ENCODE data around the gene ACKR2.
A peak's percentile ranks its signal among the peaks of the same experiment; 100 is the strongest.

Gene ACKR2

DNA sequence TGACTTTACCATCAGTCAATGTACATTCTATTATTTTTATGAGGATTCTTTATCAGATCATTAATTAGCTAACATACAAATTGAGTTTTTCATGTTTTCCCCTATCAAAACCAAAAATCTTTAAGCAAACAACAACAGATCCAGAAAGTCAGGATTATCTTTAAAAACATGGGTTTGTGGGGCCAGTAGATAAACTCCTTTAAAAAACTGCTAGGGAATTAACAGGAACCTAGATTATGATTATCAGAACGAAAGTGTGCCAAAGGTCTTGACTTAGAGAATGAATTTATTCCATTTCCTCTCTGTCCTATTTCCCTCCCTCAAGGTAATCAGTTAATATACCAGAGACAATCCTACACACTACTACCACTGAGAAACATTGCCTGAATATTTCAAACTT is 23.0 kb upstream of the ACKR2 start:
- no peak overlapping the region for H3K4me3 Mint-ChIP-seq
- no peaks in the 10 kb centered on the region for H3K27me3 Mint-ChIP-seq
- ATAC-seq (replicated peaks): no peak
- H3K4me1 Mint-ChIP-seq (ENCODE audit: low read depth in 2 of 2): peaks cover 4 to 12% of the 10 kb centered on the region in 2 donors
- no peaks in the 10 kb centered on the region for H3K9me3 Mint-ChIP-seq
- H3K27ac Mint-ChIP-seq: peak overlapping the region in 1 of 2 donors; percentile 75
- peaks cover 33% of the 10 kb centered on the region for H3K36me3 Mint-ChIP-seq (ENCODE audit: insufficient read depth)
- no peak for DNase-seq

DNA sequence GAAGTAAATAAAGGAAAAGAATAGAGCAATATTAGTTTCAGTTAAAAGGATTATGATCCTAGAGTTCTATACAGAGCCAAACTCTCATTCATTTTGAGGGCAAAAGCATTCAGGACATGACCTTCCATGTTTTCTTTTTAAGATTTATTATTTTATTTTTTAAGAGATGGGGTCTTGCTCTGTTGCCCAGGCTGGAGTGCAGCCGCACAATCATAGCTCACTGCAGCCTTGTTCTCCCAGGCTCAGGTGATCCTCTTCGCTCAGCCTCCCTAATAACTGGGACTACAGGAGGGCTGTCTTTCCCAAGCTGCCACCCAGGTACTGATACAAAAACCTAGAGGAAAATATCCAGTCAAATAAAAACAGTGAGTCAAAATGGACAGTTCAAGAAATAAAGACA is 22.6 kb upstream of the ACKR2 start:
- Mint-ChIP-seq H3K4me3 (no peak overlapping the region), H3K9me3 (no peaks in the 10 kb centered on the region), H3K27me3 (no peaks in the 10 kb centered on the region), H3K36me3 (ENCODE audit: insufficient read depth) (peaks cover 33% of the 10 kb centered on the region), H3K27ac (peak overlapping the region in 1 of 2 donors; percentile 75), H3K4me1 (ENCODE audit: low read depth in 2 of 2) (peaks cover 4 to 12% of the 10 kb centered on the region in 2 donors)
- ATAC-seq (replicated peaks): no peak
- no peak for DNase-seq

DNA sequence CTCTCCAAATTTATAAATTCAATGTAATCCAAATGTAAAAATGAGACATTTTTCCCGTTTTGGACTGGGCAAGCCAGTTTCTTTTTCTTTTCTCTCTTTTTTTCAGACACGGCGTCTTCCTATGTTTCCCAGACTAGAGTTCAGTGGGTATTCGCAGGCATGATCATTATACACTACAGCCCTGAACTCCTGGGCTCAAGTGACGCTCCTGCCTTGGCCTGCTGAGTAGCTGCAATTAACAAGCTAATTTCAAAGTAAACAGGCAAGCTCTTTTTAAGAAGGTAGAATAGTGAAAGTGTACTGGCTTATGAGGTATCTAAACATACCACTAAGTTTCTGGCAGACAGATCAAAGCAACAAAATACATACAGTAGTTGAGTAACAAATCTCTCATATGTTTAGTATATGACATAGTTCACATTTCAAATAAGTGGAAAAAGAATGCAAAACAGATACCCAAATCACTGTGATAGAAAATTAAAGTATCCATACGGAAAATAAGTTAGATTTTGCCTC is 18.5 kb upstream of the ACKR2 start:
- H3K36me3 Mint-ChIP-seq (ENCODE audit: insufficient read depth): peaks cover 43% of the 10 kb centered on the region
- H3K9me3 Mint-ChIP-seq: no peaks in the 10 kb centered on the region
- ATAC-seq (replicated peaks): no peak
- H3K27me3 Mint-ChIP-seq: no peaks in the 10 kb centered on the region
- no peak for DNase-seq
- H3K4me1 Mint-ChIP-seq (ENCODE audit: low read depth in 2 of 2): peaks cover 8 to 22% of the 10 kb centered on the region in 2 donors
- no peak overlapping the region for H3K4me3 Mint-ChIP-seq
- H3K27ac Mint-ChIP-seq: no peak overlapping the region

DNA sequence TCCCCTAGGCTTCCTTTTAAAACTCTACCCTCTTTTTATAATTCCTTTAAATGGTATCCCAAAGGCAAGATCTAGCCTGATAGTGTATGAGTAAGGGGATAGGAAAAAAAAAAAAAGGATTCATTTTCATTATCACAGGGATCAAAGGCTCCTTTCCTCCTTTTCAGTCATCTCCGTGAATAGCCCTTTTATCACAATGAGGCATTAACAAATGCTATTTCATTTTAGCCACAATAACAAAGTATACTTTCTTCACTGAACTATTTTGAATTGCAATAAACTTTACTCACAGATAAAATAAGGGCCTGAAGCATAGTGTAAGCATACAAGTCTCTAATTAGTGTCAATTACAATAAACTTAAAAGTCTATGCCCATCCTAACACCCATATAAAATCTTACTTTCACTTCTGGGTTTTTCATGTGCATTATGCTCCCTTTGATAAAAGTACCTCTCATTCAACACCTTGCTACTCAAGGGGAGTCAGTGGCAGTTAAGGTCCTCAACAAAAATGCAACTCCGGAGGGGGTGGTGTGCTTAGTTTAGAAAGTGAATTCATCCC is 13.5 kb upstream of the ACKR2 start:
- Mint-ChIP-seq H3K27me3 (no peaks in the 10 kb centered on the region), H3K4me1 (ENCODE audit: low read depth in 2 of 2) (peaks cover 9 to 27% of the 10 kb centered on the region in 2 donors), H3K36me3 (ENCODE audit: insufficient read depth) (peaks cover 24% of the 10 kb centered on the region), H3K27ac (peak overlapping the region in 1 of 2 donors; percentile 71), H3K9me3 (no peaks in the 10 kb centered on the region), H3K4me3 (no peak overlapping the region)
- DNase-seq (no peak), ATAC-seq (replicated peaks) (no peak)

DNA sequence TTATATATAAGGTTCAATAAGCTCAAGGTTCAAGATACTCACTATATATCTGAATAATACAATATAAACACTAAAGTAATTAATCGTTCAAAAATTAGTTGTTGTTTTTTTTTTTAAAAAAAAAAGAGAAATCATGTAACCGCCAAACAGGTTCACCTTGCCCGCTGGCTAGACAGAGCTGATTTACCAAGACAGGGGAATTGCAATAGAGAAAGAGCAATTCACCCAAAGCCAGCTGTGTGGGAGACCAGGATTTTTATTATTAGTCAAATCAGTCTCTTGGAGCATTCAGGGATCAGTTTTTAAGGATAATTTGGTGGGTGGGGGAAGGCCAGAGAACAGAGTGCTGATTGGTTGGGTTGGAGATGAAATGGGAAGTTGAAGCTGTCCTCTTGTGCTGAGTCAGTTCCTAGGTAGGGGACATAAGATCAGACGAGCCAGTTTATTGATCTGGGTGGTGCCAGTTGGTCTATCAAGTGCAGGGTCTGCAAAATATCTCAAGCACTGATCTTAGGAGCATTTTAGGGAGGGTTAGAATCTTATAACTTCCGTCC is 12.8 kb upstream of the ACKR2 start:
- peaks cover 8 to 28% of the 10 kb centered on the region in 2 donors for H3K4me1 Mint-ChIP-seq (ENCODE audit: low read depth in 2 of 2)
- H3K9me3 Mint-ChIP-seq: no peaks in the 10 kb centered on the region
- DNase-seq: no peak
- no peak overlapping the region for H3K27ac Mint-ChIP-seq
- H3K36me3 Mint-ChIP-seq (ENCODE audit: insufficient read depth): peaks cover 24% of the 10 kb centered on the region
- no peak for ATAC-seq (replicated peaks)
- no peak overlapping the region for H3K4me3 Mint-ChIP-seq
- H3K27me3 Mint-ChIP-seq: no peaks in the 10 kb centered on the region

DNA sequence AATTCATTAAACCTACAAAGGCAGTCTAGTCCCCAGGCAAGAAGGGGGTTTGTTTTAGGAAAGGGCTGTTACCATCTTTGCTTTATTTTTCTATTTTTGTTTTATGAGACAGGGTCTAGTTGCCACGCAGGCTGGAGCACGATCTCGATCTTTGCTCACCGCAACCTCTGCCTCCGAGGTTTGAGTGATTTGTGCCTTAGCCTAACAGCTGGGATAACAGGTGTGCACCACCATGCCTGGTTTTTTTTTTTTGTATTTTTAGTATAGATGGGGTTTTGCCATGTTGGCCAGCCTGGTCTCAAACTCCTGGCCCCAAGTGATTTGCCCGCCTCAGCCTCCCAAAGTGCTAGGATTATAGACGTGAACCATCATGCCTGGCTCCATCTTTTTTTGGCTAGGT is 9.9 kb upstream of the ACKR2 start:
- Mint-ChIP-seq H3K9me3 (no peaks in the 10 kb centered on the region), H3K4me3 (no peak overlapping the region), H3K4me1 (ENCODE audit: low read depth in 2 of 2) (peaks cover 21 to 51% of the 10 kb centered on the region in 2 donors), H3K27me3 (no peaks in the 10 kb centered on the region), H3K36me3 (ENCODE audit: insufficient read depth) (peaks cover 11% of the 10 kb centered on the region), H3K27ac (peak overlapping the region in 1 of 2 donors; percentile 41)
- ATAC-seq (replicated peaks) (no peak), DNase-seq (no peak)

DNA sequence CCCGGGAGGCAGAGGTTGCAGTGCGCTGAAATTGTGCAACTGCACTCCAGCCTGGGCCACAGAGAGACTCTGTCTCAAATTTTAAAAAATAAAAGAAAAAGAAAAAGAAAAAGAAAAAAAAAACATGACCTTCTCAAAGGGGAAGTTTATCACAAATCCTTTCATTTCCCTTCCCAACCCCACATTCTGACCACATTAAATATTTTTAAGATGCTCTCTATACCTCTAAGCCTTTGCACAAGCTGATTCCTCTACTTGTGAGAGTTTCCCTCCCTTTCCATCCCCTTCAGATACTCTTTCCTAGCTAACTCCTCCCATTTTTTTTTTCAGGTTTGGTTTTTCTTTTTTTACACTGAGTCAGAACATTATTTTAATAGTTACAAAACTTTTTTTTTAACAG is 9.0 kb upstream of the ACKR2 start:
- H3K4me1 Mint-ChIP-seq (ENCODE audit: low read depth in 2 of 2): peaks cover 25 to 53% of the 10 kb centered on the region in 2 donors
- H3K27ac Mint-ChIP-seq: peak overlapping the region in 1 of 2 donors; percentile 41
- peaks cover 0 to 1% of the 10 kb centered on the region in 2 donors for H3K27me3 Mint-ChIP-seq
- no peak for ATAC-seq (replicated peaks)
- no peaks in the 10 kb centered on the region for H3K9me3 Mint-ChIP-seq
- H3K4me3 Mint-ChIP-seq: no peak overlapping the region
- no peak for DNase-seq
- H3K36me3 Mint-ChIP-seq (ENCODE audit: insufficient read depth): peaks cover 15% of the 10 kb centered on the region

DNA sequence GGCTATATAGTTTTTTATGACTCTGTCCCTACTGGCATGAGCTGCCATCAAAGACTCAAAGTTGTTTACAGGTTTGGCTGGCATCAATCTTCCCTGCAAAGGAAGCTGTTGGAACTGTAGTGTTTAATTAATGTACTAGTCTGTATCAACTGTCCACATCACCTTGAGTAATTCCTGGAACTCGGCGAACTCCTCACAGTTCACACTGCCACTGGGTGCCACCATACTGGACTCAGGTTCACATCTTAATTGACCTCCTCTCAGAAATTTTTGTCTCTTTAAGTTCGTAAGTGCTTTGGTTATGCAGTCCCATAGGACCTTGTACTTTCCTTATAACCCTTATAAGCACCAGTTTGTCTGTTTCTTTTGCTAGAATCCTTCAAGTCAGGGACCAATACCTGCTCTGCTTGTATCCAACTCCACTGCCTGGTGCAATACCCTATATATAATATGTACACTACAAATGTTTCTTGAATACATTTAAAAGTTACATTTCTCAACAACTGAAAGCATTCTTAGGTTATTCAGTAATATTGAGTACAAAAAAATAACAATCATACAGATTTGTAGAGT is 8.1 kb upstream of the ACKR2 start:
- no peak for ATAC-seq (replicated peaks)
- Mint-ChIP-seq H3K9me3 (no peaks in the 10 kb centered on the region), H3K27ac (peak overlapping the region in 1 of 2 donors; percentile 25), H3K27me3 (peaks cover 8 to 10% of the 10 kb centered on the region in 2 donors), H3K4me3 (no peak overlapping the region), H3K4me1 (ENCODE audit: low read depth in 2 of 2) (peaks cover 25 to 46% of the 10 kb centered on the region in 2 donors), H3K36me3 (ENCODE audit: insufficient read depth) (peaks cover 14% of the 10 kb centered on the region)
- no peak for DNase-seq

DNA sequence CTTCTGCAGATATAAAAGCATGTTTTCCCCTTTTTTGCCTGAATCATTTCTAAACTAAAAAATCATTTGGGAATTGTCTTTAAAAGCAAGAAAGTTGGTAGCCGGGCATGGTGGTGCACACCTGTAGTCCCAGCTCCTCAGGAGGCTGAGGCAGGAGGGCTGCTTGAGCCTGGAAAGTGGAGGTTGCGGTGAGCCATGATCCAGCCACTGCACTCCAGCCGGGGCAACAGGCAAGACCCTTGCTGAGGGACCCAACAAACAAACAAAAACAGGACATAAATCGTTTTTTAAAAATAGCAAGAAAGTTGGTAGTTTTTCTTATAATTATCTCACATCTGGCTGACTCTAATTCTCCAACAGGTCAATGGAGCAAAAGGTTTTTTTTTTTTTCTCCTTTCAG is 7.5 kb upstream of the ACKR2 start:
- H3K27me3 Mint-ChIP-seq: peaks cover 13 to 16% of the 10 kb centered on the region in 2 donors
- peaks cover 25 to 42% of the 10 kb centered on the region in 2 donors for H3K4me1 Mint-ChIP-seq (ENCODE audit: low read depth in 2 of 2)
- no peak for DNase-seq
- peaks cover 16% of the 10 kb centered on the region for H3K36me3 Mint-ChIP-seq (ENCODE audit: insufficient read depth)
- no peak for ATAC-seq (replicated peaks)
- H3K4me3 Mint-ChIP-seq: no peak overlapping the region
- H3K27ac Mint-ChIP-seq: no peak overlapping the region
- no peaks in the 10 kb centered on the region for H3K9me3 Mint-ChIP-seq

DNA sequence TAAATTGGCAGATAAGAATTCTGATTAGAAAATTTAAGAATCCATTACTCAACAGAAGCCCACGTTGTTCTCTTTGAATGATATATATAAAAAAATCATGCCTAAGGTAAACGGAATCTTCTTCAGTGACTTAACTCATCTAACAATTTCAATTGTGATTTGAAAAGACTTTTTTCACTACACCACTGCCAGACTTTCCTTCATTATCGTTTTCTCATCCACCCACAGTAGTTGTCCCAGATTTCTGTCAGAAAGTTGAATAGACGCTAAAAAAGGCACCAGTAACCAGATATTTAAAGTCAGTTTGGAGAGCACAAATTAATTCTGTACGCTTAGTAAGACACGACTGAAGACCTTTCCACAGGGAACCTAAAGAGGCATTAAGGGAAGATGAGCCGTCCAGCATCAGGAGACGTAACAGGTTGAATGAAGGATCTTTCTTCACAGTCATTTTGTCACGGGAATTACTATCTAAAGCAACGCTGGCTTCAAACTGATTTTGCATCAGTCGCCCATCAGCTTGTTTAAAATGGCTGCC is 6.3 kb upstream of the ACKR2 start:
- ATAC-seq (replicated peaks) (no peak), DNase-seq (no peak)
- H3K27ac Mint-ChIP-seq: peak overlapping the region; percentile 87 to 96
- peaks cover 16 to 19% of the 10 kb centered on the region in 2 donors for H3K27me3 Mint-ChIP-seq
- peaks cover 25 to 42% of the 10 kb centered on the region in 2 donors for H3K4me1 Mint-ChIP-seq (ENCODE audit: low read depth in 2 of 2)
- no peaks in the 10 kb centered on the region for H3K9me3 Mint-ChIP-seq
- H3K4me3 Mint-ChIP-seq: peak overlapping the region; percentile 96
- H3K36me3 Mint-ChIP-seq (ENCODE audit: insufficient read depth): peaks cover 16% of the 10 kb centered on the region

DNA sequence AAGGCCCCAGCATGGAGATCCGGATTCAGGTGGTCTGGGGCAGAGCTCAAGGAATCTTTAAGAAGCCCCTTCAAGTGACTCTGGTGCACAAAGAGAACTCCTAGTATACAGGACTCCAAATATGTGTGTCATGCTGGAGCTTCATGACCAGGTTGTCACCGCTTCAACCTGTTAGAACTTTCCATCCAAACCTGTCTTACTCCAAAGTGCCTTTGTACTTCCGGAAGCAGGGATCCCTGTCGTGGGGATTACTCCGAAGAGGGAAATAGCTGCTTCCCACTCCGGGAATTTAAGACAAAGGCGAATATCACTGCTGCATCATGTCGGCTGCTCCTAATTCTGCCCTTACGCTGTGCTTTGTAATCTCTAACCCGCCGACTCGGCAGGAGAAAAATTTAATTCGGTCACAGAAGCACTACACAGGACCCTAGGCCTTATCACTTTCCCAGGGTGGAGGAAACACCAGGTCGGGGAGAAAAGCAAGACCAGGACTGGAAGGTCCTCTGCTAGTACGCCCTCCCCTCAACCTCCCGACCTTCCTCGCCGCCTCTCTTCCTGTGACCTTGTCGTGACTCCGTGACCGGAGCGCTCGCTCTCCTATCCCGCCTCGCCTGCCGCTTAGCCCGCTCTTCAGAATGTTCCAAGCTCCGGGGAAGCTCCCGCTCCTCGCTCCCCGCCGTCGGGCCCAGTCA is 5.7 kb upstream of the ACKR2 start:
- Mint-ChIP-seq H3K36me3 (ENCODE audit: insufficient read depth) (peaks cover 16% of the 10 kb centered on the region), H3K4me1 (ENCODE audit: low read depth in 2 of 2) (peaks cover 25 to 42% of the 10 kb centered on the region in 2 donors), H3K27me3 (peaks cover 16 to 19% of the 10 kb centered on the region in 2 donors), H3K9me3 (no peaks in the 10 kb centered on the region), H3K27ac (peak overlapping the region; percentile 87 to 96), H3K4me3 (peak overlapping the region; percentile 96)
- DNase-seq: peak in 1 of 3 experiments; percentile 4
- peak; percentile 11 for ATAC-seq (replicated peaks)

DNA sequence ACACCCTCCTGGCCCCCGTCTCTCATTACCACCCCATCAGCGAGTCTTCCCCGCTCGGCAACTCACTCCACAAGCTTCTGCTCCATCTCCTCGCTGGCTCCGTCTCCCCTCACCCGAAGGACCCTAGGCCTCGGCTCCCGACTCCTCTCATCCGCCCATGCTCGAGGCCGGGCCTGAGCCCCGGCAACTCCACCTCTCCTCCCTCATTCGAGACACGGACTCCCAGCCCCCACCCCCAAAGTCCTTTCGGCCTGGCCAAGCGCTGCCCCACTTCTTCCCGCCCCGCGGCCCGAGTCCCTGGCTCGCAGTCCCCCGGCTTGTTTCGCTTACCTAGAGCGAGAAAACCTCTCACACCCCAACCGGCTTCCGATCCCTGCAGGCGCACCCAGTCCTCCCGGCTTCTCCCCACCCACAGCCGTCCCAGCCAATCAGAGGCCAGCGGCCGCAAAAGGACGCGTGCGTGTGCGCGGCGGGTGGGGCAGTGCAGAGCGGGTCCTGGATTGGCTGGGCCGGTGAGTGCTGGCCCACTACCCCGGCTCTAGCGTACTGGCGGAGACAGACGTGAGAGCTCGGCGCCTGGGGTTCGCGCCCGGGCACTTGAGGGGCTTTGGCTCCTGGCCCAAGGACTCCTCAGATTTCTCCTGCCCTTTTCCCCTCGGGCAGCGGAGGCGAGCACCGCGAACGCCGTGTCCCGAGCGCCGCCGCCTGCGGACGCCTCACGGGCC is 5.0 kb upstream of the ACKR2 start, which contains the start of gene HIGD1A:
Gene HIGD1A (minus strand): TSS at position 385 of the 725 bp plus-strand sequence. CDS start 10,237 bp downstream, outside the sequence.
- peaks cover 16% of the 10 kb centered on the region for H3K36me3 Mint-ChIP-seq (ENCODE audit: insufficient read depth)
- ATAC-seq (replicated peaks) (peak; percentile 97), DNase-seq (peak; percentile 84 to 86 (median 86))
- H3K27ac Mint-ChIP-seq: peak within 1 kb of the TSS; percentile 87 to 96
- H3K9me3 Mint-ChIP-seq: no peaks in the 10 kb centered on the region
- H3K4me1 Mint-ChIP-seq (ENCODE audit: low read depth in 2 of 2): peaks cover 25 to 42% of the 10 kb centered on the region in 2 donors
- peak within 1 kb of the TSS; percentile 96 for H3K4me3 Mint-ChIP-seq
- peaks cover 19 to 22% of the 10 kb centered on the region in 2 donors for H3K27me3 Mint-ChIP-seq

DNA sequence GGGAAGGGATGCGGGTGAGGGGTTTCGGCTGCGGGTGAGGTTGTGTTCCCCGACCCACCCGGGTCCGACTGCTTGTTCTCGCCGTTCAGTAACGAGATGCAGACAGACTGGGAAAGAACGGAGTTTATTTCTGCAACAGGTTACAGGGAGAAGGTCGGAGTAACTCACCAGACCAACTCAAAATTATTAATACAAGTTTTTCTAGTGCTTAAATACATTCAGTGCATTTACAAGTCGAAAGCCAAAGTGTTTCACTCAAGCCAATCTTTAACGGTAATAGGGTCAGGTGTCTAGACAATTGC is 4.5 kb upstream of the ACKR2 start:
- H3K27me3 Mint-ChIP-seq: peaks cover 19 to 26% of the 10 kb centered on the region in 2 donors
- peak overlapping the region; percentile 96 for H3K4me3 Mint-ChIP-seq

More for the DNA sequence above, 4.5 kb upstream of the ACKR2 start:
- H3K9me3 Mint-ChIP-seq: no peaks in the 10 kb centered on the region
- ATAC-seq (replicated peaks): no peak
- H3K4me1 Mint-ChIP-seq (ENCODE audit: low read depth in 2 of 2): peaks cover 25 to 39% of the 10 kb centered on the region in 2 donors
- no peak for DNase-seq
- H3K36me3 Mint-ChIP-seq (ENCODE audit: insufficient read depth): peaks cover 16% of the 10 kb centered on the region
- peak overlapping the region; percentile 87 to 96 for H3K27ac Mint-ChIP-seq
